Activated T-cell treated with anti-CD3 and anti-CD28 coated beads, Interleukin-2, amount 50 U/mL, for 72 hours (primary cell): ENCODE results near the gene GNA14. TPM values are rescaled to one million over a fixed set of nuclear protein-coding genes. Genes with fewer than 3 reads are reported as not detected.

Source experiments
- ATAC-seq, 2 donors: fragments of 150-1000 bp; cut with Tn5 transposase; replicated peaks in 1 of 2; 2 replicates each; pipeline ENCODE4 v1.10.0; 2021; ENCODE audit warnings: moderate library complexity in 2 of 2, mild to moderate bottlenecking in 1 of 2
- DNase-seq, 2 donors: peaks; one replicate each; pipeline ENCODE4 v3.0.0; 2021 to 2022; ENCODE audit warnings: mixed read lengths in 1 of 2
- H3K27ac Mint-ChIP-seq: one replicate; pipeline ENCODE4 v1.8.0; 2022; ENCODE audit warnings: mild to moderate bottlenecking, moderate library complexity, mixed read lengths
- H3K27me3 Mint-ChIP-seq: one replicate; pipeline ENCODE4 v1.8.0; 2022; ENCODE audit warnings: low read depth, mixed read lengths
- H3K36me3 Mint-ChIP-seq, 2 donors: one replicate each; pipeline ENCODE4 v1.8.0; 2022; ENCODE audit warnings: mixed read lengths in 2 of 2, mild to moderate bottlenecking in 1 of 2; ENCODE audit not compliant: insufficient read depth in 2 of 2
- H3K4me1 Mint-ChIP-seq: one replicate; pipeline ENCODE4 v1.8.0; 2022; ENCODE audit warnings: low read depth, mixed read lengths
- H3K4me3 Mint-ChIP-seq, 2 donors: one replicate each; pipeline ENCODE4 v1.8.0; 2022; ENCODE audit warnings: mild to moderate bottlenecking in 2 of 2, mixed read lengths in 2 of 2, moderate library complexity in 2 of 2
- H3K9me3 Mint-ChIP-seq, 2 donors: one replicate each; pipeline ENCODE4 v1.8.0; 2022; ENCODE audit warnings: mixed read lengths in 2 of 2
- total RNA-seq, 2 donors: library from RNA; stranded (reverse); gene quantifications; one replicate each; pipeline ENCODE4 v1.2.3, GENCODE V29; 2022

The GNA14 gene
- total RNA-seq, 2 donors from 2014 or later, result 0.29 TPM; not detected in 1

DNA sequence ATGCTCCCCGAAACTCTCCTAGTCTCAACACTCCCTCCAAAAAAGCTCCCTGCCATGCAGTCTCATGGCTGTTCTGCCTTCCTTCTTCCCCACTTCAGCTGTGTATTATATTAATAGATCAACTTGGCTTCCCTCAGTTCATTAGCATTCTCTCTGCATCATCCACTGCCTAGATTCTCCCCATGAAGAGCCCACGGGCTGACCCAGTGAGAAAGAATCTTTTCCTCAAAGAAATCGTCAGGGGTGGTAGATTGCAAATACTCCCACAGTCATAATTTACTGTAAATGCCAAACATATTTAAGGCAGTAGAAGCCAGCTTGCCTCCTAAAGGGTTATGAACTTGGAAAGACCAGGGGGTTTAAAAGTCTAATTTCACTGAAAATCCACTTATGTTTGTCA, 33.5 kb downstream of the GNA14 start:
- ATAC-seq (no peak), DNase-seq (no peak)
- H3K9me3 Mint-ChIP-seq, result peaks cover 0 to 8% of the 10 kb centered on the region in 2 donors
- no peaks in the 10 kb centered on the region for H3K36me3 Mint-ChIP-seq
- H3K27ac Mint-ChIP-seq, result no peak overlapping the region
- no peaks in the 10 kb centered on the region for H3K4me1 Mint-ChIP-seq
- no peak overlapping the region for H3K4me3 Mint-ChIP-seq
- H3K27me3 Mint-ChIP-seq, result peaks cover 5% of the 10 kb centered on the region

DNA sequence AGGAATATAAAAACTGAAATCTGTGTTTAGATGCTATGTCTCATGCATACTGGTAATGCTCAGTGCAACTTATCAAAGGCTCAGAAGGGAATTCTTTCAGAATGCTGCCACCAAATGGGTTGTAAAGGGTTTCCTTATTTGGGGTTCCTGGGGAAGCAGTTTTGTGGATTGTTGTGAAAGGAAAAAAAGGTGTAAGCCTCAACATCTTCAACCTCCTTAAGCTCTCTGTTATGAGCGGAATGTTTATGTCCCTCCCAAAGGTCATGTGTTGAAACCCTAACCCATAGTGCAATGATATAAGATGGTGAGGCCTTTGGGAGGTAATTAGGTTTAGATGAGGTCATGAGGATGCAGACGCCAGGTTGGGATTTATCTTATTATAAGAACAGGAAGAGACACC, 41.6 kb downstream of the GNA14 start:
- no peak overlapping the region for H3K27ac Mint-ChIP-seq
- peaks cover 12% of the 10 kb centered on the region for H3K27me3 Mint-ChIP-seq
- ATAC-seq (no peak), DNase-seq (no peak)
- H3K9me3 Mint-ChIP-seq, result peaks cover 0 to 1% of the 10 kb centered on the region in 2 donors
- H3K4me1 Mint-ChIP-seq, result no peaks in the 10 kb centered on the region
- no peak overlapping the region for H3K4me3 Mint-ChIP-seq
- no peaks in the 10 kb centered on the region for H3K36me3 Mint-ChIP-seq

DNA sequence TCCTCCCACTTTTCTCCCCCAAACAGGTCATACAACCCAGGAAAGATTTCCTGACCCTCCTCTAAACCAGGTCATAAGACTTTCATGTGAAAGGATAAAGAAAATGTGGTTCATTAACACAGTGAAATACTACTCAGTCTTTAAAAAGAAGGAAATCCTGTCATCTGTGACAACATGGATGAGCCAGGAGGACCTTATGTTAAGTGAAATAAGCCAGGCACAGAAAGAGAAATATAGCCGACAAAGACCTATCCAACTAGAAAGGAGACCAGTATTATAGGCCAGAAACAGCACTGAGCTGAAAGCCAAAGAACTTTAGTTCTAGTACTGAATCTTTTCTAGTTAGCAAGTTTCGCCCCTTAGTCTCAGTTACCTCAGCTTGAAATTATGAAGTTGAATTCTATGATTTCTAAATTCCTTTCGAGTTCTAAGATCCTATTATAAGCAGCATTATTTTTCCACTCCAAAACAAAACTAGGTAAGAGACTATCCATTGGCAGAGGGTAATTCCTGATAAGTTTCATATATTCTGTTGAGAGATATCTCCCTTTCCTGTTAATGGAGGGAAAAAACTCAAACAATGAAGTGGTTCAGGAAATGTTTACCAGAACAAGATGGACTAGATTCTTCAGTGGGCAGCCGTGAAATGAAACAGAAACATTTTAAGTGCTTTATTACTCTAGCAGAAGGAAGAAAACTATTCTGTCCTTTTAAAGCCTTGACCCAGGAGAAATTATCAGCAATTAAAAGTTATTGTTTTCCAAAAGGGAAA, 42.5 kb downstream of the GNA14 start:
- Mint-ChIP-seq H3K9me3 (peaks cover 0 to 1% of the 10 kb centered on the region in 2 donors), H3K36me3 (no peaks in the 10 kb centered on the region), H3K4me1 (no peaks in the 10 kb centered on the region), H3K27me3 (peaks cover 12% of the 10 kb centered on the region), H3K4me3 (no peak overlapping the region), H3K27ac (no peak overlapping the region)
- no peak for DNase-seq
- no peak for ATAC-seq

DNA sequence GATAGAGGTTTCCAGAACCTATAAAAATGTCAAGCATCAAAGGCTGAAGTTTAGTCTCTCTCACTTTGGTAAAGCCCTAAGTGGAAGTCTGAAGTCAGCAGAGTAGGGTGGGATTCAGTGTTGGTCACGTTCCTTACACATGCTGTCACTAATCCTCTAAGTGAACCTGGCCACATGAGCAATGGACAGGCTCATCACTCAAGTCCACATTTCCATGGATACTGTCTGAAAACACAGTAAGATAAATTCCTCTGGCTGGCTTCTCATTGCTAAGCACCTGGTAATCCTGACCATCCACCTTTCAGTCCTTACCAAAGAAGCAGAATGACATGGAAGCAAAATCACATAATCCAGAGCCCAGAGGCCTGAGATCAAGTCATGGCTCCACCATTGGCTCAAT, 43.8 kb downstream of the GNA14 start:
- no peak for DNase-seq
- no peak for ATAC-seq
- Mint-ChIP-seq H3K27me3 (peaks cover 3% of the 10 kb centered on the region), H3K9me3 (peaks cover 0 to 1% of the 10 kb centered on the region in 2 donors), H3K4me1 (no peaks in the 10 kb centered on the region), H3K36me3 (no peaks in the 10 kb centered on the region), H3K27ac (no peak overlapping the region), H3K4me3 (no peak overlapping the region)

DNA sequence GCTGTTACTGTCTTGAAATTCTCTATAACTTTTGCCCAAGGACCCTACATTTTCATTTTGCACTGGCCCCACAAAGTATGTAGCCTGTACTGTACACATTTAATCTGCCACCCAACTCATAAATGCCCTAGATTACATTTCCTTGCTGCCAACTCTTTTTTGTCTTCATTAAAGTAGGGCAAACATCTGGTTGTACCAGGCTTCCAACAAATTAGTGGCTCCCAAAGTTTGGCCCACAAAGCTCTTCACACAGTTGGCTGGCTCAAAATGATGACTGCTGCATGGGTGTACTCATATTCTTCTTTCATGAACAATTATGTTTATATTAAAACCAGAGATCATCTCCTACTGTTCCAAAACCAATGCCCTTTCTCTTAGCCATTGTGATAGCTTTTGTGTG, 45.3 kb downstream of the GNA14 start:
- ATAC-seq (no peak), DNase-seq (no peak)
- H3K4me3 Mint-ChIP-seq, result no peak overlapping the region
- H3K27me3 Mint-ChIP-seq, result no peaks in the 10 kb centered on the region
- H3K36me3 Mint-ChIP-seq, result no peaks in the 10 kb centered on the region
- H3K27ac Mint-ChIP-seq, result no peak overlapping the region
- no peaks in the 10 kb centered on the region for H3K4me1 Mint-ChIP-seq
- H3K9me3 Mint-ChIP-seq, result no peaks in the 10 kb centered on the region

DNA sequence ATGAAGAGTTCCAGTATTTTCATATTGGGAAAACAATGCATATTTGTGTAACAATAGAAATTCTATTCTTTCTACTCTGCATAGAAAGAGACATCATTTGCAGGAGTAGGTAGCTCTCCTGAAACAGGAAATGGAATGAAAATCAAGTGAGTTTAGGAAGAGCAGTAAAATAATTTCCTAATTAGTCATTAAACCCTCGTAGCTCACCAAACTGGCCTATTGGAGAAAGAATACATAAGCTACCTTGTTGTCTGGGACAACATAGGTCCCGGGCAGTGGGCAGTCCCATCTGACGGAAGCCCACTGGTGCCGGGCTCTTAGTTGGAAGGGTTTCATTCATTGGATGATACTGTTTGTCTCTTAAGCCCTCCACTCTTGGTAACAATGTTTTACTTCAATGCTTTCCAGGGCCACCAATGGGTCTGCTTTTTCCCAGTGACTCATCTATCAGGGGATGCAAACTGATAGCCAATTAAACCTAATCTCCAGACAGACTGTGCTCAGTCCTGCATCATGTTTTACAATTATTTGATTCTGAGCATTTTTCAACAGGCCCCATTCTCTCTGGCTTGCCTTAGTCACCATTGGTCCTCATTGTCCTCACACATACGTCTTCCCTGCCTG, 46.5 kb downstream of the GNA14 start:
- H3K27ac Mint-ChIP-seq, result no peak overlapping the region
- H3K4me3 Mint-ChIP-seq, result no peak overlapping the region
- no peak for ATAC-seq
- no peaks in the 10 kb centered on the region for H3K9me3 Mint-ChIP-seq
- no peak for DNase-seq
- H3K4me1 Mint-ChIP-seq, result no peaks in the 10 kb centered on the region
- H3K36me3 Mint-ChIP-seq, result no peaks in the 10 kb centered on the region
- no peaks in the 10 kb centered on the region for H3K27me3 Mint-ChIP-seq

DNA sequence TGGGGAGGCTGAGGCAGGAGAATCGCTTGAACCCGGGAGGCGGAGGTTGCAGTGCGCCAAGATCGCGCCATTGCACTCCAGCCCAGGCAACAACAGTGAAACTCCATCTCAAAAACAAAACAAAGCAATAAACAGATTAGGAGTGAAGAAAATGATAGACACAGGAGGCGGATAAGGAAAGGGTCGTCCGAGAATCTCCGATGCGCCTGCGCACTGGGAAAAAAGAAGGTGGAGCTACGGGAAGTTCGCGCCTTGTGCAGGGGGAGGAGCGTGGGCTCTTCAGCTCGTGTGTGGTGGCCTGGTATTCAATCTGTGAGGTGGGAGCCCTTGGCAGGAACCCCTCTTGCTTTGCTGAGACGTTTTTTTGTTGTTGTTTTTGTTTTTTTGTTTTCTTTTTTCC, 47.3 kb downstream of the GNA14 start:
- no peaks in the 10 kb centered on the region for H3K9me3 Mint-ChIP-seq
- DNase-seq, result no peak
- no peaks in the 10 kb centered on the region for H3K27me3 Mint-ChIP-seq
- no peaks in the 10 kb centered on the region for H3K36me3 Mint-ChIP-seq
- H3K4me1 Mint-ChIP-seq, result peaks cover 3% of the 10 kb centered on the region
- ATAC-seq, result no peak
- no peak overlapping the region for H3K4me3 Mint-ChIP-seq
- no peak overlapping the region for H3K27ac Mint-ChIP-seq

DNA sequence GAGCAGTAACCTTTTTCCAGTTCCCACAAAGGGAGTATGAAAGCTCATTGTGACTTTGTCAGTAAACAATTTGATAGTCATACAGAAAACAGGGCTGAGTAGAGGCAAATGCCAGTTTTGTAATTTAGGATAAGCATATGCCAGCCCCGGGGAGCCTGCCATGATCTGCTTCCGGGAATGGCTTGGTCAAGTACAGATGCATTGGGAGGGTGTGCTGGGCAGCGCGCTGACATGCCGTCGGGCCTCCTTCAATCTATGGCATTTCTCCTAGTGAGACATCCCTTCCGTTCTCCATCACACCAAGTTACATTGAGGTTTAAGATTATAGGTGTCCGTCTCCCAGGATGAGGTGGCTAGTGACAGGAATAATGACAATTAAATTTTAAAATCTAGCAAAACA, 48.6 kb downstream of the GNA14 start:
- no peak overlapping the region for H3K27ac Mint-ChIP-seq
- no peaks in the 10 kb centered on the region for H3K27me3 Mint-ChIP-seq
- H3K4me1 Mint-ChIP-seq, result peaks cover 12% of the 10 kb centered on the region

DNA sequence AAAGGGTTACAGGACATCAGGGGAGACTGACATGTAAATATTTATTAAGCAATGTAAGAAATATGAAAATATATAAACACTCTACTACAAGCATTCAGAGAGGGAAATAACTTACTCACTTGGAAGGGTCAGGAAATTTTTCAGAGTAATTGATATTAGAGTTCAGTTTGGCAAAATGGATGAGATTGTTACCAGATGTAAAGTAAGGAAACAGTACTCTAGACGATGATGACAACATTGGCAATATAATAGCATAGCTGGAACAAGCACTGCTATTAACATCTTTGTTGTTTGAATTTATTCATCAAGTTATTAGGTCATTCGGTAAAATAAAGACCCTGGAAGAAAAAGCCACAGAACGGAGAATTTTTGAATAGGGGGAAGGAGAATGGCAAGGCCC, 49.1 kb downstream of the GNA14 start:
- H3K36me3 Mint-ChIP-seq, result no peaks in the 10 kb centered on the region
- H3K27me3 Mint-ChIP-seq, result no peaks in the 10 kb centered on the region
- no peak for ATAC-seq

More for the DNA sequence above, 48.6 kb downstream of the GNA14 start:
- DNase-seq, result no peak
- Mint-ChIP-seq H3K36me3 (no peaks in the 10 kb centered on the region), H3K4me3 (no peak overlapping the region), H3K9me3 (no peaks in the 10 kb centered on the region)
- no peak for ATAC-seq

DNA sequence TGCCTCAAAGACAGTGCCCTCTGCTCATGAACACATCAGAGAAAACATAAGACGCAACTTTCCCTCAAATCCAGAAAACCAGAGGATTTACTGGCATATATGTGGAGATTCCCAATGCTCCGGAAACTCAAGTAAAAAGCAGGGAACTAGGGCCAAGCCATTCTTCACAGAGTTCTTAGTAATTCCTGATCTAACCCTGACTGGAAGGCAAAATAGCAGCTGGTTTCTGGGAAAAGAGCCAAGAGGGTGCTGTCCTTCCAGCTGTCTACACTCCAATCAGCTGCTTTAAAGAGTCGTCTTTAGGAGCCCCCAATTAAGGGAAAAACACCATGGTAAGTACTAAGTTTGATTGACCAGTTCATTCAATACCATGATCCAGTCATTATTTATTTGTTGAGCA, 49.6 kb downstream of the GNA14 start:
- no peak for ATAC-seq
- Mint-ChIP-seq H3K9me3 (no peaks in the 10 kb centered on the region), H3K27me3 (no peaks in the 10 kb centered on the region), H3K4me1 (peaks cover 12% of the 10 kb centered on the region), H3K36me3 (no peaks in the 10 kb centered on the region), H3K27ac (no peak overlapping the region), H3K4me3 (no peak overlapping the region)
- DNase-seq, result no peak

More for the DNA sequence above, 49.1 kb downstream of the GNA14 start:
- no peak overlapping the region for H3K27ac Mint-ChIP-seq
- no peak overlapping the region for H3K4me3 Mint-ChIP-seq
- DNase-seq, result no peak
- H3K4me1 Mint-ChIP-seq, result peaks cover 12% of the 10 kb centered on the region
- no peaks in the 10 kb centered on the region for H3K9me3 Mint-ChIP-seq

DNA sequence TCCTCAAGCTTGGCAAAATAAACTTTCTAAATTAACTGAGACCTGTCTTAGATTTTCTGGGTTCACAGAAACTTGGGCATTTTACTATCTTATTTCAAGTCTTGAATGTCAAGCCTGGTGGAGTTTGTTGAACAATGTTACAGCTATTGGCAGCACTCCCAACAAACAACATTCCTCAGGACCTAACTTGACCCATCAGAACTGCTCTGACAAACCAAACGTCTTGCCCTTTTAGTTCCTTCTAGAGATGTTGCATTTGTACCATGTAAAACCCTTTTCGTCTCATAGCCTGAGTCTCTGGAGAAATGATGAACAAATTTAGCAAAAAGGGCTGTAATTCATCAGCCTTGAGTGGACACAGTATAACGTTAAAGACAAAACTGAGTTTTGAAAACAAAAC, 51.1 kb downstream of the GNA14 start:
- peaks cover 12% of the 10 kb centered on the region for H3K4me1 Mint-ChIP-seq
- DNase-seq, result no peak
- no peaks in the 10 kb centered on the region for H3K27me3 Mint-ChIP-seq
- H3K9me3 Mint-ChIP-seq, result no peaks in the 10 kb centered on the region
- no peak for ATAC-seq
- H3K36me3 Mint-ChIP-seq, result no peaks in the 10 kb centered on the region
- no peak overlapping the region for H3K4me3 Mint-ChIP-seq
- H3K27ac Mint-ChIP-seq, result no peak overlapping the region

DNA sequence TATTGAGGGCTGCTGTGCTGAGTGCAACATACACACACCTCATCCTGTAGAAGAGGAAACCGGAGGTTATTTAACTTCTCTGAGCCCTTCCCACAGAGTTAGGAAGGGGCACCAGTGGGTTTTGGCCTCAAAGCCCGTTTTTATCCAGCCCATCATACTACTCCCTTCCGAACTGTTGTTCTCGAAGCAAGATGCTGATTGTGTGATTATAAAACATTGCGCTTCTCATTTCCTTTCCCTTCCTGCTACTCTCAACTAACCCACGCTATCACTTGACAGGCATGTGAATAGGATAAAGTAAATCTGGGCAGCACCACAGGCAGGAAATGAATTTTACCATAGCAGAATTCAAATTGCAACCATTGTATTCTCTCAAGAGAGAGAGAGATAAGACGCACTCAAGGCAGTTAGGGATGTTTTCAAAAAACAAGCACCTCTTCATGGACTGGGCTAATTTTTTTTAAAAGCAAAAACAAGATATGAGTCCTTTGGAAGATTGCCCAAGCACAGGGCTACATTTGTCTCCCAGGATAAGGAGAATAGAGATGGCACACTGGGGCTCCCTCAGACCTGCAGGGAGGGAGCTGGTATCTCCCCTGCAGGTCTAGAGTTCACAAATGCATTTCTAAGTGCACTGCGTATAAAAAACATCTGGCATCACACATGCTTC, 52.6 kb downstream of the GNA14 start:
- Mint-ChIP-seq H3K36me3 (no peaks in the 10 kb centered on the region), H3K27ac (no peak overlapping the region), H3K4me3 (no peak overlapping the region), H3K9me3 (no peaks in the 10 kb centered on the region), H3K27me3 (no peaks in the 10 kb centered on the region), H3K4me1 (peaks cover 12% of the 10 kb centered on the region)
- DNase-seq, result no peak
- ATAC-seq, result no peak

DNA sequence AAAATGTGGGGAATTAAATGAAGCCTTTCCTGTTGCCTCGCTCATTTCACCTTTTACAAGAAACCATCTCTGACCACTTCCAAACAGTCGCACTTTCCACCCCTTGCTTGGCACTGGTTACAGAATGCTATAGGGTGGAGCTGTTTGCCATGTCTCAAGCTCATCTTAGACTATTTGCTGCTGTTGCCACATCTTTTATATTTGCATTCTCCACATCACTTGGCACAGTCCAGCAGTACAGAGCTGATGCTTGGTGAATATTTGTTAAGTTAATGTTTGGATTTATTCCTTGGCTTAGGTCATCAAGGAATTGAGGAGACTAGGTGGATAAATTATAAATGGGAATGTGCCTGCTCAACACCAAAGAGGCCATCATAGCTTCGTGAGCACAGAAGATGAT, 53.2 kb downstream of the GNA14 start:
- DNase-seq (no peak), ATAC-seq (no peak)
- no peak overlapping the region for H3K4me3 Mint-ChIP-seq
- peaks cover 12% of the 10 kb centered on the region for H3K4me1 Mint-ChIP-seq
- no peaks in the 10 kb centered on the region for H3K27me3 Mint-ChIP-seq
- H3K9me3 Mint-ChIP-seq, result no peaks in the 10 kb centered on the region
- H3K36me3 Mint-ChIP-seq, result no peaks in the 10 kb centered on the region
- H3K27ac Mint-ChIP-seq, result no peak overlapping the region
